CD4-positive, alpha-beta T cell (primary cell): ENCODE results near the gene ZHX3. TPM values are rescaled to one million over a fixed set of nuclear protein-coding genes. Genes with fewer than 3 reads are reported as not detected.
A peak's percentile ranks its signal among the peaks of the same experiment; 100 is the strongest.

ENCODE experiments used
- ATAC-seq: fragments of 200-7000 bp; cut with Tn5 transposase; one replicate; pipeline ENCODE4 v1.10.0; 2022; ENCODE audit warnings: mild to moderate bottlenecking; ENCODE audit not compliant: poor library complexity
- CTCF ChIA-PET: fragments of 350-600 bp; sonication (Branson Sonifier 250); formaldehyde crosslinking; loops from one replicate; lab custom pipeline; 2021; ENCODE audit warnings: antibody characterized with exemption, inconsistent platforms; lab: Charles Lee
- POLR2A ChIA-PET: fragments of 350-600 bp; sonication (Branson Sonifier 250); formaldehyde crosslinking; loops from one replicate; lab custom pipeline; 2021; ENCODE audit warnings: antibody characterized with exemption, inconsistent platforms; lab: Charles Lee
- DNase-seq, 14 experiments: peaks; one replicate each; pipeline ENCODE4 v3.0.0-alpha.2; 2013 to 2020; ENCODE audit warnings: mixed read lengths in 2 of 14
- H3K27ac ChIP-seq, 2 donors: one replicate each; pipeline versions ENCODE4 v1.5.1 to v1.7.0; 2013; ENCODE audit warnings: low read length in 2 of 2, low read depth in 1 of 2, mild to moderate bottlenecking in 1 of 2
- H3K27me3 ChIP-seq, 2 experiments: 1 replicate in 1 of 2; 2 replicates in 1 of 2; pipeline versions ENCODE4 v1.6.1 to v1.7.0; 2013; ENCODE audit warnings: low read length in 2 of 2, control low read depth in 1 of 2, mild to moderate bottlenecking in 1 of 2, moderate library complexity in 1 of 2; ENCODE audit not compliant: insufficient read depth in 2 of 2, control insufficient read depth in 1 of 2
- H3K36me3 ChIP-seq: one replicate; pipeline ENCODE4 v1.6.1; 2013; ENCODE audit warnings: low read length, control low read depth; ENCODE audit not compliant: insufficient read depth
- H3K4me1 ChIP-seq: one replicate; pipeline ENCODE4 v1.6.1; 2013; ENCODE audit warnings: low read length, control low read depth; ENCODE audit not compliant: insufficient read depth
- H3K4me3 ChIP-seq: one replicate; pipeline ENCODE4 v1.5.1; 2013; ENCODE audit warnings: mild to moderate bottlenecking, low read length, moderate library complexity
- H3K9me3 ChIP-seq, 2 experiments: 1 replicate in 1 of 2; 2 replicates in 1 of 2; pipeline versions ENCODE4 v1.6.1 to v1.7.0; 2013; ENCODE audit warnings: low read length in 2 of 2, mild to moderate bottlenecking in 2 of 2, control low read depth in 1 of 2, moderate library complexity in 1 of 2; ENCODE audit not compliant: control insufficient read depth in 1 of 2, insufficient read depth in 1 of 2
- H3K27ac Mint-ChIP-seq: one replicate; pipeline ENCODE4 v1.8.0; 2020; ENCODE audit warnings: mixed read lengths
- H3K27me3 Mint-ChIP-seq: one replicate; pipeline ENCODE4 v1.8.0; 2021; ENCODE audit warnings: mixed read lengths
- H3K36me3 Mint-ChIP-seq: one replicate; pipeline ENCODE4 v1.8.0; 2021; ENCODE audit warnings: low read depth, mixed read lengths
- H3K4me1 Mint-ChIP-seq: one replicate; pipeline ENCODE4 v1.8.0; 2021; ENCODE audit warnings: low read depth, mixed read lengths
- H3K4me3 Mint-ChIP-seq: one replicate; pipeline ENCODE4 v1.8.0; 2020; ENCODE audit warnings: mild to moderate bottlenecking, mixed read lengths
- H3K9me3 Mint-ChIP-seq: one replicate; pipeline ENCODE4 v1.8.0; 2020; ENCODE audit warnings: mixed read lengths
- intact Hi-C, 2 experiments: fragments of 100-400 bp; cut with DNase I in 1 of 2; cut with micrococcal nuclease in 1 of 2; formaldehyde crosslinking; loops; one replicate each; pipeline versions ENCODE4 v1.15.1 to v1.9.0; 2023 to 2025; cut with DNase I, micrococcal nuclease
- total RNA-seq, 174 experiments: library from RNA in 2 of 174; stranded (reverse) in 2 of 174; gene quantifications; one replicate each; pipeline ENCODE4 v1.2.3 and lab custom pipeline; 2021 to 2026
- TF ChIP-seq, protein P1 (sequence below): fragments of 200-600 bp; IDR thresholded peaks from one replicate; pipeline ENCODE4 v1.8.0; 2022; ENCODE audit warnings: antibody characterized with exemption, mild to moderate bottlenecking

Gene ZHX3
- total RNA-seq, 2 experiments from 2014 or later: 6.6 to 7.6 TPM

DNA sequence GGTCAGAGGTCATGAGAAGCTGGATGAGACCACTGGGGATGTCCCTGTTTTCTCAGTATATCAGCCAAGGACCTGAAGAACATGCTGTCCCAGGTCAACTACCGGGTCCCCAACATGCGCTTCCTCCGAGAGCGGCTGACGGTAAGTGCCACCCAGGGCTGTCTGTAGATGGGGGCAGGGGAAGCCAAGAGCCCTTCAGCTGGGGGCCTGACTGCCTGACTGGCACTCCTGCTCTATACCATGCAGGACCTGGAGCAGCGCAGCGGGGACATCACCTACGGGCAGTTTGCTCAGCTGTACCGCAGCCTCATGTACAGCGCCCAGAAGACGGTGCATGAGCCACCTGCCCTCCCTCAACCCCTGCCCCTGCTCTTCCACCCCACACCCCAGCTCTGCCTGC is 155.1 kb downstream of the ZHX3 start:
- H3K4me3 Mint-ChIP-seq: no peak overlapping the region

GRCh38 chr20:41161886-41162285 is 155.6 kb downstream of the ZHX3 start:
- Histone ChIP-seq H3K4me3 (no peak overlapping the region), H3K27me3 (no peaks in the 10 kb centered on the region), H3K9me3 (no peaks in the 10 kb centered on the region), H3K36me3 (peaks cover 80% of the 10 kb centered on the region), H3K27ac (peak overlapping the region; percentile 78 to 85), H3K4me1 (peaks cover 89% of the 10 kb centered on the region)
- POLR2A ChIA-PET: no interaction called here
- peaks cover 77% of the 10 kb centered on the region for H3K4me1 Mint-ChIP-seq
- peaks cover 80% of the 10 kb centered on the region for H3K36me3 Mint-ChIP-seq
- peak overlapping the region; percentile 70 for H3K4me3 Mint-ChIP-seq
- H3K9me3 Mint-ChIP-seq: no peaks in the 10 kb centered on the region
- intact Hi-C loops: no loop called here
- no peaks in the 10 kb centered on the region for H3K27me3 Mint-ChIP-seq
- ATAC-seq: no peak
- DNase-seq: peak in 3 of 14 experiments; percentile 42 to 61 (median 44)
- H3K27ac Mint-ChIP-seq: peak overlapping the region; percentile 96
- TF ChIP-seq, protein P1, sequence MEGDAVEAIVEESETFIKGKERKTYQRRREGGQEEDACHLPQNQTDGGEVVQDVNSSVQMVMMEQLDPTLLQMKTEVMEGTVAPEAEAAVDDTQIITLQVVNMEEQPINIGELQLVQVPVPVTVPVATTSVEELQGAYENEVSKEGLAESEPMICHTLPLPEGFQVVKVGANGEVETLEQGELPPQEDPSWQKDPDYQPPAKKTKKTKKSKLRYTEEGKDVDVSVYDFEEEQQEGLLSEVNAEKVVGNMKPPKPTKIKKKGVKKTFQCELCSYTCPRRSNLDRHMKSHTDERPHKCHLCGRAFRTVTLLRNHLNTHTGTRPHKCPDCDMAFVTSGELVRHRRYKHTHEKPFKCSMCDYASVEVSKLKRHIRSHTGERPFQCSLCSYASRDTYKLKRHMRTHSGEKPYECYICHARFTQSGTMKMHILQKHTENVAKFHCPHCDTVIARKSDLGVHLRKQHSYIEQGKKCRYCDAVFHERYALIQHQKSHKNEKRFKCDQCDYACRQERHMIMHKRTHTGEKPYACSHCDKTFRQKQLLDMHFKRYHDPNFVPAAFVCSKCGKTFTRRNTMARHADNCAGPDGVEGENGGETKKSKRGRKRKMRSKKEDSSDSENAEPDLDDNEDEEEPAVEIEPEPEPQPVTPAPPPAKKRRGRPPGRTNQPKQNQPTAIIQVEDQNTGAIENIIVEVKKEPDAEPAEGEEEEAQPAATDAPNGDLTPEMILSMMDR: no peak
- CTCF ChIA-PET: interaction anchor here (0.5 to 2.3 kb wide), 3 partner anchors 11 to 103 kb away, joined by 3 to 8 read pairs (median 7); no protein-coding TSS in a partner anchor

More for the DNA sequence above, 155.1 kb downstream of the ZHX3 start:
- Histone ChIP-seq H3K27me3 (no peaks in the 10 kb centered on the region), H3K36me3 (peaks cover 85% of the 10 kb centered on the region), H3K4me3 (no peak overlapping the region), H3K27ac (peak overlapping the region; percentile 78 to 85), H3K9me3 (no peaks in the 10 kb centered on the region), H3K4me1 (peaks cover 89% of the 10 kb centered on the region)
- ATAC-seq: no peak
- ChIA-PET CTCF (interaction anchor here (2.3 kb wide), 1 partner anchor 27 kb away, joined by 8 read pairs; no protein-coding TSS in a partner anchor), POLR2A (no interaction called here)
- peaks cover 77% of the 10 kb centered on the region for H3K4me1 Mint-ChIP-seq
- peaks cover 80% of the 10 kb centered on the region for H3K36me3 Mint-ChIP-seq
- DNase-seq: no peak
- H3K27ac Mint-ChIP-seq: peak overlapping the region; percentile 96
- TF ChIP-seq, protein P1: no peak
- no peaks in the 10 kb centered on the region for H3K27me3 Mint-ChIP-seq
- H3K9me3 Mint-ChIP-seq: no peaks in the 10 kb centered on the region
- intact Hi-C loops: no loop called here

- Histone ChIP-seq H3K4me3 (no peak overlapping the region), H3K27ac (peak overlapping the region; percentile 78 to 85), H3K9me3 (no peaks in the 10 kb centered on the region), H3K27me3 (no peaks in the 10 kb centered on the region), H3K4me1 (peaks cover 91% of the 10 kb centered on the region), H3K36me3 (peaks cover 68% of the 10 kb centered on the region)
- Mint-ChIP-seq H3K36me3 (peaks cover 72% of the 10 kb centered on the region), H3K4me1 (peaks cover 84% of the 10 kb centered on the region), H3K9me3 (no peaks in the 10 kb centered on the region), H3K27ac (peak overlapping the region; percentile 96), H3K4me3 (peak overlapping the region; percentile 16), H3K27me3 (no peaks in the 10 kb centered on the region)
- DNase-seq (no peak), ATAC-seq (no peak)
- TF ChIP-seq, protein P1: no peak
- intact Hi-C loops: no loop called here
- ChIA-PET POLR2A (interaction anchor here (7.4 kb wide), 1 partner anchor 20 kb away, joined by 403 read pairs; the partner anchor contains the start of gene PLCG1), CTCF (interaction anchor here (1.9 to 7.2 kb wide), 2 partner anchors 12 to 24 kb away, joined by 7 to 66 read pairs; partner anchors contain the start of gene PLCG1)
These were observed 156.8 kb downstream of the ZHX3 start for GRCh38 chr20:41160686-41161085.
